Erythroblast (primary cell): ENCODE results near the gene EVC.
"Not testable (repeated sequence)": the region's sequence is repeated elsewhere in the genome, so short reads cannot be mapped to it uniquely, and the experiment has no call there.

Source experiments
- DNase-seq, 2 experiments: peaks; one replicate each; lab custom pipeline; 2025; lab: John Stamatoyannopoulos, UW
- GATA1 ChIP-seq: IDR thresholded peaks from 2 replicates; pipeline ENCODE4 v1.6.1; 2011; ENCODE audit warnings: low read depth, mild to moderate bottlenecking, control low read depth, low read length, moderate library complexity
- POLR2A ChIP-seq: IDR thresholded peaks from 2 replicates; pipeline ENCODE4 v1.6.1; 2011; ENCODE audit warnings: mild to moderate bottlenecking, low read length

The EVC gene

DNA sequence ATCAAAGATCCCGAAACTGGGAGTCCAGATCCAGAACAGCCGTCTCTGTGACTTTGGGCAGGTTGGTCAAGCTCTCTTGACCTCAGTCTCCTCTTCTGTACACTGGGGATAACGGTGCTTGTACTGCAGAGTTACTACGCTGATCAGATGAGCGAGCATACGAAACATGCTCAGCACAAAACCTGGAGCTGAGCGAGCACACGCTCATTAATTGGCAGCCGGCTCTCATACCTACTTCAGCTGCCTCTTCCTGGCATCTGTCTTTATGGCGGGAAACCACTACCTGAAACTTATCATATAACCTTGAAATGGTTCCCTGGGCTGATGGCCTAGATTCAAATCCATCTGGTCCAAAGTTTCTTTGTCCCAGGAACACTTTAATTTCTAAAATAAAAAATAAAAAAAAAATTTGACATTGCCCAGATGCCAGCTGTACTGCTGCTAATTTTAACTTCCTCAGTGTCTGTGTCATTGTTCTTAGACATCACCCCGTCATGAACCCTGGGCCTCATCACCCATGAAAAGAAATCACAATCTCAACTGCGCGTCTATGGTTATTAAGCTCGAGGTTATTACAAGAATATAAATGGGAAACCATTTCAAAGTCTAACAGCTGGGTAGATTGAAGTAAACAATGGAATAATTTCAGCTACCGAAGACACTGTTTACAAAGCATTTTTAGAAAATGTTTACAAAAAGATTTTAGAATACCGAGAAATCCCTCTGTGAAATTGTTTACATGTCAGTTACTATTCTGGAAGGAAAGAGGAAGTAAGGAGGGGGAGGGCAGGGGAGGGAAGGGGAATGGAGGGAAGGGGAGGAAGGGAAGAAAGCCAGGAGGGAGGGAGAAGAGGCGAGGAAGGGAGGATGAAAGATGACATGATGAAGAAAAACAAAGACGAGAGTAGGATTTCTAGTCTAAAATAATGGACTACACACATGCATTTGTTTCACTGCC is 132.9 kb downstream of the EVC start:
- TF ChIP-seq GATA1: no peak
- TF ChIP-seq POLR2A: no peak
- DNase-seq: no peak

DNA sequence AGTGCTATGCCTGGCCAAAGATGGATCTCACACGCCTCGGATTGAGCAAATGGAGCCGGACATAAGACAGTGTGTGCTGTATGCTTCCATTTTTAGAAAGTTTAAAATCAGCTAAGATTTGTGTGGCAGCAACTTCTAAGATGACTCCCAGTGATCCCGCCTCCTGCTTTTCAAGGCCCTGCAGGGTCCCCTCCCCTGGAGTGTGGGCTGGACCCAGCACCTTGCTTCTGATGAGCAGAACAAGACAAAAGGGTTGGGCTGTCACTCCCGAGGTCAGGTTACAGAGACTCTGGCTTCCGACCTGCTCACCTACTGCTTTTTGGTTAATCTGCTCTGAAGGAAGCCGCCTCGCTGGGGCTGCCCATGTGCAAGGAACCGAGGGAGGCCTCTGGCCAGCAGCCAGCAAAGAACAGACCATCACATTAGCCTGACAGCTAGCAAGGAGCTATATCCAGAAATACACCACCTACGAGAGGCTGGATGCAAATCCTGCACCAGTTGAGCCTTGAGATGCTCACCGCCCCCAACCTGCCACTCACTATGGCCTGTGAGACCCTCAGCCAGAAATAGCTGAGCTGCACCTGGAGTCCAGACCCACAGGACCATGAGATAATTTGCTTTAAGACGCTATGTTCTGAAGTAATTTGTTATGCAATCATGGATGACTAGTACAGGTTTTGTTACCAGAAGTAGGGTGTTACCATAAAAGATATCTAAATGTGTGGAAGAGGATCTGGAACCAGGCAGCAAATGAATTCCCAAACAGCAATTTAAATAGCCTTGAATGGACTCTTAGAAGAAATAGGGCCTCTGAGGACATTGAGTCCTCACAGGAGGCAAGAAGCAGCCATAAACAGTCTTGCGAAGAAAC is 134.3 kb downstream of the EVC start:
- DNase-seq: no peak
- TF ChIP-seq POLR2A (no peak), GATA1 (no peak)

DNA sequence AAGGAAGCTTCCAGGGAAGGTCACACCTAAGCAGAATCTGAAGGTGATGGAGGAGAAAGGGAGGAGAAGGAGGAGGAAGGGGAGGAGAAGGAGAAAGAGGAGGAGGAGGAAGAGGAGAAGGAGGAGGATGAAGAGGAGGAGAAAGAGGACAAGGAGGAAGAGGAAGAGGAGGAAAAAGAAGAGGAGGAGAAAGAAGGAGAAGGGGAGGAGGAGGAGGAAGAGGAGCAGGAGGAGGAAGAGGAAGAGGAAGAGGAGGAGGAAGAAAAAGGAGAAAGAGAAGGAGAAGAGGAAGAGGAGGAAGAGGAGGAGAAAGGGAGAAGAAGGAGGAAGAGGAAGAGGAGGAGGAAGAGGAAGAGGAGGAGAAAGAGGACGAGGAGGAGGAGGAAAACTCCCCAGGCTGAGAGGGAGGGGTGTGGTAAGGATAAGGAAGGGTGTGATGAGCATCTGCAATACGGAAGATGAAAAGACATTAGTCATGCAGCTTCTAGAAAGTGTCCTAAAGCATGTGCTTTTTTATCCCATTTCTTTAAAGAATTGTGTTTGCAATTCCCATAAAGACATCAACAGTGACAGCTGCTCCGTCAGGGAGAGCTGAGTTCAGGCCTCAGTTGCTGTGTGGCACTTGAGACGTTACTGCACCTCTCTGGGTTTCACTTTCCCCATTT is 140.8 kb downstream of the EVC start:
- DNase-seq: no peak
- TF ChIP-seq GATA1: no peak
- no peak for TF ChIP-seq POLR2A

DNA sequence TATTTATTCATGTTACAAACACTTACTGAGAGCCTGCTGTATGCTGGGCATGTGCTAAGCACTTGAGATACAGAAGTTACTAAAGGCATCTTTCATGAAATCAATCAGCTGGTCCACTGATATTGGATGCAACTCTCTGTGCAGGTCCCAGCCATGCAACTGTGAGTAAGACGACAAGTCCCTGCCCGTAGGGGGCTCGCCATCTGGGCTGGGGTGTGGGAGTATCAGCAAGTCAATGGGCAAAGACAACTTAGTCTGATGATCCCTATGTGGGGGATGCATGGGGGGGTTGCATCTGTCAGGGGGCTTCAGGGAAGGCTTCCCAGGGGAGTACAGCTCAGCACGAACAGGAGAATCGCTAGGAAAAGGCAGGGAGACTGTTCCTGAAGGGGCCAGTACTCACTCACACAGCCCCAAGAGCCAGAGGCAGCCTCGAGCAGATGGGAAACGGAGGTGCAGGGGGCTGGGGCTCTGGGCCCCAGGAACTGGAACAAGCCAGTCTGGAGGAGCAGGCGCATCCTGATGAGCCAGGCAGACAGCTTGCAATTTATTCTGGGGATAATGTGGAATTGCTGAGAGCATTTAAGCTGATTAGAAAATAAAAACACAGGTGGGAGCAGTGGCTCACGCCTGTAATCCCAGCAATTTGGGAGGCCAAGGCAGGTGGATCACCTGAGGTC is 141.7 kb downstream of the EVC start:
- no peak for DNase-seq
- TF ChIP-seq GATA1 (no peak), POLR2A (no peak)

DNA sequence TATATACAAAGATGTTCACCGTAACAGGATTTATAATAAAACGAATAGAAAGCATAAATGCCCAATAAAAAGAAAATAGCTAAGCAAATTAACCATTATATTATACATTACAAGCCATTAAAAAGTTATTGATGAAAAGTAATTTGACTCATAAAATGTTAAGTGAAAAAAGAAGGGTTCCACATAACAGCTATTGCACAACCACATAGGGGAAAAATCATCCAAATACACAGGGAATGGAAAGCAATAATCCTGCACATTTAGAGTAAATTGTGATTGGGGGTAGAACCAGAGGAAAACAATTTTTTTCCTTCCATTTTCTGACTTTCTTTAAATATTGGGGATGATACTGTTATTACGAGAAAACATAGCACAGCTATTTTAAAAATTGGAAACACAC is 143.9 kb downstream of the EVC start:
- DNase-seq: no peak
- no peak for TF ChIP-seq POLR2A
- TF ChIP-seq GATA1: no peak

DNA sequence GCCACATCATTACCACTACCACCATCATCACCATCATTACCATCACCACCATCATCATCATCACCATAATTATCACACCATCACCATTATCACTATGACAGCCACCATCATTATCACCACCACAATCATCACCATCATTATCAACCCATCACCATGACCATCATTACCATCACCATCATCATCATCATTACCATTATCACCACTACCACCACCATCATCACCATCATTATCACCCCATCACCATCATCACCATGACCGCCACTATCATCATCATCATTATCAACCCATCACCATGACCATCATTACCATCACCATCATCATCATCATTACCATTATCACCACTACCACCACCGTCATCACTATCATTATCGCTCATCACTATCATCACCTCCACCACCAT is 145.4 kb downstream of the EVC start:
- not testable (repeated sequence) for DNase-seq

DNA sequence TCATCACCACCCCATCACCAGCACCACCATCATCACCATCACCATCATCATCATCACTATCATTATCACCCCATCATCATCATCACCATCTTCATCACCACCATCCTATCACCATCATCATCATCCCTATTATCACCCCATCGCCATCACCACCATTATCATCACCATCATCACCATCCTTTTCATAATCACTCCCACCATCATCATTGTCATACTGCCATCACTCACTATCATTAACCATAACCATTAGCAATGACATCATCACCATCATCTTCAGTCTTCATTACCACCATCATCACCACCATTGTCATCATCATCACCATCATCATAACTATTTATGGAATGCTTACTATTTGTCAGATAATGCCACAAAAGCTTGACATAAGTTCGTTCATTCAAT is 146.2 kb downstream of the EVC start:
- no peak for TF ChIP-seq GATA1
- no peak for TF ChIP-seq POLR2A
- DNase-seq: no peak

DNA sequence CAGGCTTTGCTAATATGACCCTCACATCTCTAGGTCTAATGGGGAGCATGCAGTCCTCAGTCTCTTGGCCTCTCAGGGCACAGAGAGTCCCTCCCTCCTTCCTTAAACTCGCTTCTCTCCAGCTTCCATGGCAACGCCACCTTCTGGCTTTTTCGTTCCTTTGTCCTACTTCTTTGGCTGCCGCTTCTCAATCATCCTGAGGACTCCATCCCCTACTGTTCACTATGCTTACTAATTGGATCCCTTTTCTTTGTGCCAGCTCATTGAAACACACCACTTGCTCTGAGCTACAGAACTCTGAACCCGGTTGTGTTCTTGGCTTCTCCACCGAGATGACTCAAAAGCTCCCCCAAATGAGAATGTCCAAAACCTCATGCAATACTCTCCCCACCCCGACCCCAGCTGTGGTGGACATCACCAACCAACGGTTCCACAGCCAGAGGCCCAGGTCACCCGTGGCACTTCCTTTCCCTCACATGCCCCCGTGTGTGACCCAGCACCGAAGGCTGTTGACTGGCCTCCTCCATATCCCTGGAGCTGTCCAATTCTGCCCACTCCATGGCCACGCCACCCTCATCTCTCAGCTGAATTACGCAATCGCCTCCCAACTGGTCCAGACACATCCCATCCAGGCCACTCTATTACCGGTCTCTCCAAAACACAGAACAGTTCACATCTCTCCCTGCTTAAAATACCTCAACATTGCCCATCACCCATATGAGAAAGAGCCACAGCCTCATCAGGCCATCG is 147.2 kb downstream of the EVC start:
- TF ChIP-seq GATA1: no peak
- no peak for TF ChIP-seq POLR2A
- DNase-seq: no peak

DNA sequence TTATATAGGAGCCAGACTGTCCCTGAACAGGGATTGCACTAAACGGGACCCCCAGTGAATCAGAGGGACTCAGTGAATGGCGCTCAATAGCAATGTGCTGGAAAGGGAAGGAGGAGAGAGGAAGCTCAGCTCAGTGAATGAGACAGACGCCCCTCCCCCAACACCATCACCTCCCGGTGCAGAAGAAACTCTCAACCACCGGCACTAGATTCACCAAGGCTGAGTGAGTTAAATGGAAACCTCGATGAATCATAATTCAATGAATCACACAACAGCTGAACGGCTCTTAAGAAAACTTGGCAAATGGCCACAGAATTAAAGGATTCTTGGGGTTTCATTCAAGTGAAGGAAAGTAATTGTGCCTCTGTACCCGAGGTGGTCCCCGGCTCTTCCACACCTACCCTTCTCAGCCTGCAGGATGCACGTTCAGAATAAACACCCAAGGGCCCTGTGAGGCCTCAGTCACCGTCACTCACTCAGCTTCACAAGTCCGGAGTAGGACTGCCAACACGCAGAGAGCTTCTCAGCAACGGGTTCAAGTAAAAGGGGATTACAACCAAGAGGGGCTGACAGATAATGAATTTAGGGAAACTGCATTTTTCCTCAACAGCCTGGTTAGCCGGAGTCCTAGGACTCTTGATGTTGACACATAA is 152.6 kb downstream of the EVC start:
- TF ChIP-seq GATA1 (no peak), POLR2A (no peak)
- no peak for DNase-seq
